NCI-H774 (cell line): ENCODE data around the gene NPY5R.

Experiments used
- DNase-seq: peaks from one replicate; lab custom pipeline; 2025; lab: John Stamatoyannopoulos, UW

NPY5R gene

GRCh38 chr4:163343604-163344146 lies at the start of gene NPY5R:
NPY5R (plus strand) TSS chr4:163343892; CDS start chr4:163350274, 6,382 bp downstream.
- DNase-seq, result no peak

GRCh38 chr4:163295138-163295537 lies 48.6 kb upstream of the NPY5R start:
- DNase-seq, result no peak

GRCh38 chr4:163300445-163300844 lies 43.2 kb upstream of the NPY5R start:
- DNase-seq, result no peak

- DNase-seq, result no peak
Observed at GRCh38 chr4:163303069-163303468, 40.6 kb upstream of the NPY5R start.

GRCh38 chr4:163309466-163309865 lies 34.2 kb upstream of the NPY5R start:
- DNase-seq, result no peak

GRCh38 chr4:163317110-163317509 lies 26.6 kb upstream of the NPY5R start:
- no peak for DNase-seq

- DNase-seq, result no peak
Observed at GRCh38 chr4:163330916-163331628, 12.6 kb upstream of the NPY5R start.

- DNase-seq, result no peak
Observed at GRCh38 chr4:163331629-163332376, 11.9 kb upstream of the NPY5R start.

GRCh38 chr4:163332526-163333406 lies 10.9 kb upstream of the NPY5R start, which contains the start of gene NPY1R:
NPY1R (minus strand) TSS chr4:163332596; CDS start chr4:163326554, 6,042 bp downstream.
- no peak for DNase-seq

- no peak for DNase-seq
Observed at GRCh38 chr4:163335384-163335783, 8.3 kb upstream of the NPY5R start.

GRCh38 chr4:163344147-163345125 lies 744 bp downstream of the NPY5R start:
- DNase-seq, result no peak

- DNase-seq, result no peak
Observed at GRCh38 chr4:163350672-163351071, 7.0 kb downstream of the NPY5R start.

GRCh38 chr4:163353054-163353453 lies 9.4 kb downstream of the NPY5R start:
- no peak for DNase-seq

- DNase-seq, result no peak
Observed at GRCh38 chr4:163356104-163356503, 12.4 kb downstream of the NPY5R start.

GRCh38 chr4:163367651-163368050 lies 24.0 kb downstream of the NPY5R start:
- DNase-seq, result no peak

GRCh38 chr4:163372029-163372428 lies 28.3 kb downstream of the NPY5R start:
- DNase-seq, result no peak

GRCh38 chr4:163378661-163379060 lies 35.0 kb downstream of the NPY5R start:
- DNase-seq, result no peak

GRCh38 chr4:163380703-163381102 lies 37.0 kb downstream of the NPY5R start:
- no peak for DNase-seq

- DNase-seq, result no peak
Observed at GRCh38 chr4:163382178-163382869, 38.6 kb downstream of the NPY5R start.

GRCh38 chr4:163384434-163384833 lies 40.7 kb downstream of the NPY5R start:
- DNase-seq, result no peak
